Thymus (tissue), 11 donors: Measurements from ENCODE around the gene USP37. TPM values are rescaled to one million over a fixed set of nuclear protein-coding genes. Genes with fewer than 3 reads are reported as not detected.
"Not testable (repeated sequence)": the region's sequence is repeated elsewhere in the genome, so short reads cannot be mapped to it uniquely, and the experiment has no call there.

Experiments
- DNase-seq, 9 donors: peaks; one replicate each; pipeline ENCODE4 v3.0.0-alpha.2; 2013; ENCODE audit warnings: low spot score in 9 of 9, low read depth in 6 of 9, missing footprints in 1 of 9
- H3K27ac ChIP-seq, 2 donors: one replicate each; pipeline ENCODE4 v1.5.1; 2013; ENCODE audit warnings: control low read depth in 1 of 2, low read depth in 1 of 2, low read length in 1 of 2, mild to moderate bottlenecking in 1 of 2, moderate library complexity in 1 of 2
- H3K27me3 ChIP-seq, 2 donors: one replicate each; pipeline ENCODE4 v1.5.1; 2013; ENCODE audit warnings: low read length in 1 of 2; ENCODE audit not compliant: control insufficient read depth in 2 of 2, insufficient read depth in 1 of 2
- H3K36me3 ChIP-seq, 2 donors: one replicate each; pipeline ENCODE4 v1.5.1; 2013; ENCODE audit warnings: low read length in 1 of 2, mild to moderate bottlenecking in 1 of 2, moderate library complexity in 1 of 2; ENCODE audit not compliant: control insufficient read depth in 2 of 2, insufficient read depth in 2 of 2
- H3K4me1 ChIP-seq, 2 donors: one replicate each; pipeline ENCODE4 v1.5.1; 2013; ENCODE audit warnings: low read length in 2 of 2; ENCODE audit not compliant: control insufficient read depth in 2 of 2, insufficient read depth in 2 of 2
- H3K4me3 ChIP-seq, 2 donors: one replicate each; pipeline ENCODE4 v1.5.1; 2013; ENCODE audit warnings: low read length in 2 of 2, control low read depth in 1 of 2, mild to moderate bottlenecking in 1 of 2
- H3K9me3 ChIP-seq, 2 donors: one replicate each; pipeline ENCODE4 v1.5.1; 2013; ENCODE audit warnings: low read length in 1 of 2, mild to moderate bottlenecking in 1 of 2; ENCODE audit not compliant: control insufficient read depth in 2 of 2, insufficient read depth in 1 of 2
- WGBS: extraction: QIAGEN DNeasy Blood & Tissue Kit; methylation state at CpG from one replicate; pipeline ENCODE4 v1.1.7; 2013; 5-methylcytosine and 5-hydroxymethylcytosine counted together
- polyA plus RNA-seq: library from polyadenylated mRNA; stranded (reverse); fragments of 200-250 nt; gene quantifications from one replicate; pipeline ENCODE4 v1.2.3, GENCODE V29; 2013
- total RNA-seq: library from RNA; stranded (reverse); fragments of 120-200 nt; gene quantifications from one replicate; pipeline ENCODE4 v1.2.4, GENCODE V29; 2013
- donor health status: healthy.

The USP37 gene
- total and polyA plus RNA-seq, 2 donors, result 4.0 to 11.7 TPM

DNA sequence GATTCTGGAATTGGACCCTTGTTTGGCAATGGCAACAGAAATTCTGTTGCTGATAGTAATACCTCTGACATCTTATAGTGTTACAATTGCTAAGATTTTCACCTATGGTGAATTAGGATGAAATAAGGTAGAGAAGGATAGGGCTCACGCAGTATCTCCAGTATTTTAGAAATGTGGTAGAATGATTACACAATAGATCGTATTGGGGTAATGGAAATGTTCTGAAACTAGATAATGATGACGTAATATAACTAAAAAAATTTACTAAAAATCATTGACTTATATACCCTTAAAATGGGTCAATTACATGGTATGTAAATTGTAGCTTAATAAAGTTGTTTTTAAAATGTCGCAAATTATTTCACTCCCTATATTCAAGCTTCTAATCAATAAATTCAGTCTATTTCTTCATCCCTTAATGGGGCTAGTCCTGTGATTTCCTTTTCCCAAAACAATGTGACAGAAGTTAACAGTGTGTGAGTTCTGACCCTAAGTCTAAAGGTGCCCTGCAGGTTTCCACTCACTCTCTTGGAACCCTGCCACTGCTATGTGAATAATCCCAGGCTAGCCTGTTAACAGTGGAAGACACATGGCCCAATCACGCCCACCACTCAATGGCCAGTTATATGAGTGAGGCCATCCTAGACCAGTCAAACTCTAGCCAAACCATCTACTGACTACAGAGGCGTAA, 31.2 kb downstream of the USP37 start:
- Histone ChIP-seq H3K4me1 (no peaks in the 10 kb centered on the region), H3K27me3 (no peaks in the 10 kb centered on the region), H3K27ac (no peak overlapping the region), H3K4me3 (no peak overlapping the region), H3K36me3 (peaks cover 43 to 70% of the 10 kb centered on the region in 2 donors), H3K9me3 (no peaks in the 10 kb centered on the region)
- WGBS, result 90% methylated on average over 6 of the region's 6 CpGs
- DNase-seq, result no peak

DNA sequence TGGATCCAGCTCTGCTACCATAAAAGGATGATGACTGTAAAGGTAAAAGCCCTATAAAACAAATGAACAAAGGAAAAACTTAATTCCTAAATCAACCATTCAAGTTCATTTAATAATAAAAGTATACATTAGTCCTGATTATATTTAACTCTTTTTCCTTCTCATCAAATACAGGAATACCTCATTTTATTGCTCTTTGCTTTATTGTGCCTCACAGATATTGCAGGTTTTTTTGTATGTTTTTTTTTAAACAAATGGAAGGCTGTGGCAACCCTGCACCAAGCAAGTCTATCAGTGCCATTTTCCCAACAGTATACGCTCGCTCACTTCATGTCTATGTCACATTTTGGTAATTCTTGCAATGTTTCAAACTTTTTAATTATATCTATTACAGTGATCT, 38.2 kb downstream of the USP37 start:
- Histone ChIP-seq H3K4me3 (no peak overlapping the region), H3K27ac (no peak overlapping the region), H3K36me3 (peaks cover 26 to 60% of the 10 kb centered on the region in 2 donors), H3K9me3 (no peaks in the 10 kb centered on the region), H3K27me3 (no peaks in the 10 kb centered on the region), H3K4me1 (no peaks in the 10 kb centered on the region)
- WGBS, result 97% methylated on average over 2 of the region's 2 CpGs
- DNase-seq, result no peak

- not testable (repeated sequence) for H3K4me1 ChIP-seq, H3K9me3 ChIP-seq, H3K27ac ChIP-seq, DNase-seq, H3K4me3 ChIP-seq, H3K27me3 ChIP-seq
- H3K36me3 ChIP-seq, result peaks cover 26 to 52% of the 10 kb centered on the region in 2 donors
- 99% methylated on average over 2 of the region's 2 CpGs for WGBS
These were observed 39.7 kb downstream of the USP37 start for GRCh38 chr2:218528409-218528808.

DNA sequence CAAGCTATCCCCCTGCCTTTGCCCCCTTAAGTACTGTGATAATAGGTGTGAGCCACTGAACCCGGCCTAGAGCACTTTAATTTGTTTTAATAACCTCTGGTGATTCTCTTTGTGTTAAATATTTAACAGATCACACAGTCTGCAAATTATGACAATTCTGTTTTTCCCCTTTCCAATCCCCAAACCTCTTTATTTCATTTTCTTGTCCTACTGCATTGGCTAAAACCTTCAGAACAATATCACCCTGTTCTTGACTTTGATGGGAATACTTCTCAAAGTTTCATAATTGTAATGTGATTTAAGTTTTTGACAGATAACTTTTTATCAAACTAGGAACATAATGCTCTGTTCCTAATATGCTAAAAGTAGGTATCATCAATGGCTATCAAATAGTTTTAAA, 44.5 kb downstream of the USP37 start:
- Histone ChIP-seq H3K9me3 (peaks cover 0 to 4% of the 10 kb centered on the region in 2 donors), H3K27ac (no peak overlapping the region), H3K36me3 (peaks cover 25 to 34% of the 10 kb centered on the region in 2 donors), H3K4me1 (no peaks in the 10 kb centered on the region), H3K27me3 (no peaks in the 10 kb centered on the region), H3K4me3 (no peak overlapping the region)
- DNase-seq, result no peak
- 98% methylated on average over 1 of the region's 1 CpG for WGBS

DNA sequence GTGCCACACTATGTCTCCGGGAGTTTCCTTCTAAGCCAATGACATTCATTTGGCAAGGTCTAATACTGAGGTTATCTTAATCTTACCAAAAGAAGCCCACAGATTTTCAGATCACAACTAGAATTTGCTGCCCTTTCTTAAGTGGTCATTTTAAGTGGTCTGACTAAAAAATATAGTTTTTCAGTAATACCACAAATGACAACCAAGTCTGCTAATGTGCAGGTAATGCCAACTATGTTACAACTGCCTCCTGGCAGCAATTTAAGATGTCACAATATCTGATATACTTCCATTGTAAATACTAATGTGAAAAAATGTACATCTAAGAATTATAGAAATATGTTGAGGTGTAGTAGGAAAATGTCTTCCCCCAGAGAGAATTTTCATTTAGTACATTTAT, 49.3 kb downstream of the USP37 start:
- no peak overlapping the region for H3K4me3 ChIP-seq
- peaks cover 9 to 14% of the 10 kb centered on the region in 2 donors for H3K36me3 ChIP-seq
- no peak overlapping the region for H3K27ac ChIP-seq
- no peaks in the 10 kb centered on the region for H3K4me1 ChIP-seq
- no peaks in the 10 kb centered on the region for H3K27me3 ChIP-seq
- no peaks in the 10 kb centered on the region for H3K9me3 ChIP-seq
- 97% methylated on average over 1 of the region's 1 CpG for WGBS
- no peak for DNase-seq

DNA sequence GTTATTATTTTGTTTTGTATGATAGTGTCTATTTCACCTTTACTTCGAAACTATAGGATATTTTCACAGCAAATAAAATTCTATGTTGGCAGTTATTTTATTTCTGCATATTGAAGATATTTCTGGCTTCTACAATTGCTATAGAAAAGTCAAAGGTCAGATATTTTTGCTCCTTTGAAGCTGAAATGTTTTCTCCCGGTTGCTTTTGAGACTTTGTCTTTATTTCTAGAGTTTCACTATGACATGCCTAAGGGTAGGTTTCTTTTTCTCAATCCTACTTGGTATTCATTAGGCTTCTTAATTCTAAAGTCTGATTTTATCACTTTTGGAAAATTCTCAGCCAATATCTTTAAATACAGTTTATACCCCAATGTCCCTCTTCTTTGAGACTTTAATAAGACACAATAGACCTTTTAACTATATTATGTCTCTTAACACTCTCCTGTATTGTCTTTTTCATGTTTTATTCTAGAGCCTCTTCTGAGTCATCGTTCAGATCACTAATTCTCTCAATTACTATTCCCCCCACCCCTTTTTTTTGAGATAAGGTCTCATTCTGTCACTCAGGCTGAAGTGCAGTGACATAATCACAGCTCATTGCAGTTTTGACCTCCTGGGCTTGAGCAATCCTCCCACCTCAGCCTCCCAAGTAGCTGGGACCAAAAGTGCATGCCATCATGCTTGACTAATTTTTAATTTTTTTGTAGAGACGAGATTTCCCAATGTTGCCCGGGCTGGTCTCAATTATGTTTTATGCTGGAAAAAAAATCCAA, 50.5 kb downstream of the USP37 start:
- Histone ChIP-seq H3K36me3 (peaks cover 9 to 14% of the 10 kb centered on the region in 2 donors), H3K4me3 (no peak overlapping the region), H3K4me1 (no peaks in the 10 kb centered on the region), H3K27me3 (no peaks in the 10 kb centered on the region), H3K27ac (no peak overlapping the region), H3K9me3 (no peaks in the 10 kb centered on the region)
- 95% methylated on average over 5 of the region's 5 CpGs for WGBS
- DNase-seq, result no peak

DNA sequence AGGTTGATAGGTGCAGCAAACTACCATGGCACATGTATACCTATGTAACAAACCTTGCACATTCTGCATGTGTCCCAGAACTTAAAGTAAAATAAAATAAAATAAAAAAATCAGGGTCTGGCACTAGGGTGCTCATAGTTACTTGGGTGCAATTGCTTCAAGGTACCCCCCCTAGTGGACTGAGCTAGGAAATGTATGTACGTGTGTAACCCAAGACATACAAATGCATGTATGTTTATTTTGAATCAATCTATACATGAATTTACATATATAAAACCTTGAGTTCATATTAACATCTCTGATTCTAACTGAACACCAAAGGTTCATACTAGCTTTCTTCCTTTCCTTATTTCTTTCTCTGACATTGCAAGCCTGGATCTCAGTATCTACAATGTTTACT, 51.5 kb downstream of the USP37 start:
- peaks cover 4 to 8% of the 10 kb centered on the region in 2 donors for H3K36me3 ChIP-seq
- WGBS, result 91% methylated on average over 1 of the region's 1 CpG
- no peaks in the 10 kb centered on the region for H3K4me1 ChIP-seq
- no peak overlapping the region for H3K4me3 ChIP-seq
- no peaks in the 10 kb centered on the region for H3K27me3 ChIP-seq
- peak in 5 of 9 donors; percentile 2 to 28 (median 4) for DNase-seq
- no peak overlapping the region for H3K27ac ChIP-seq
- H3K9me3 ChIP-seq, result no peaks in the 10 kb centered on the region

- Histone ChIP-seq H3K4me1 (no peaks in the 10 kb centered on the region), H3K4me3 (no peak overlapping the region), H3K9me3 (no peaks in the 10 kb centered on the region), H3K27ac (no peak overlapping the region), H3K27me3 (no peaks in the 10 kb centered on the region), H3K36me3 (peaks cover 0 to 4% of the 10 kb centered on the region in 2 donors)
- DNase-seq, result no peak
- 99% methylated on average over 5 of the region's 5 CpGs for WGBS
These were observed 54.5 kb downstream of the USP37 start for GRCh38 chr2:218513676-218514075.

GRCh38 chr2:218508299-218508698, 59.9 kb downstream of the USP37 start:
- H3K4me3 ChIP-seq, result no peak overlapping the region
- H3K27ac ChIP-seq, result no peak overlapping the region

More at GRCh38 chr2:218508299-218508698, 59.9 kb downstream of the USP37 start:
- H3K27me3 ChIP-seq, result no peaks in the 10 kb centered on the region
- H3K4me1 ChIP-seq, result no peaks in the 10 kb centered on the region
- H3K36me3 ChIP-seq, result peaks cover 7 to 11% of the 10 kb centered on the region in 2 donors
- no peaks in the 10 kb centered on the region for H3K9me3 ChIP-seq
- DNase-seq, result no peak
